GM19328 (cell line): ENCODE measurements around the gene S1PR5.
"Not testable (repeated sequence)": the region's sequence is repeated elsewhere in the genome, so short reads cannot be mapped to it uniquely, and the experiment has no call there.

Experiments used
- ATAC-seq: cut with Tn5 transposase; IDR thresholded peaks from one replicate; pipeline ENCODE4 v1.9.1; 2021; ENCODE audit warnings: mild to moderate bottlenecking, moderate library complexity; ENCODE audit not compliant: unreplicated experiment

S1PR5 gene, protein sequence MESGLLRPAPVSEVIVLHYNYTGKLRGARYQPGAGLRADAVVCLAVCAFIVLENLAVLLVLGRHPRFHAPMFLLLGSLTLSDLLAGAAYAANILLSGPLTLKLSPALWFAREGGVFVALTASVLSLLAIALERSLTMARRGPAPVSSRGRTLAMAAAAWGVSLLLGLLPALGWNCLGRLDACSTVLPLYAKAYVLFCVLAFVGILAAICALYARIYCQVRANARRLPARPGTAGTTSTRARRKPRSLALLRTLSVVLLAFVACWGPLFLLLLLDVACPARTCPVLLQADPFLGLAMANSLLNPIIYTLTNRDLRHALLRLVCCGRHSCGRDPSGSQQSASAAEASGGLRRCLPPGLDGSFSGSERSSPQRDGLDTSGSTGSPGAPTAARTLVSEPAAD

DNA sequence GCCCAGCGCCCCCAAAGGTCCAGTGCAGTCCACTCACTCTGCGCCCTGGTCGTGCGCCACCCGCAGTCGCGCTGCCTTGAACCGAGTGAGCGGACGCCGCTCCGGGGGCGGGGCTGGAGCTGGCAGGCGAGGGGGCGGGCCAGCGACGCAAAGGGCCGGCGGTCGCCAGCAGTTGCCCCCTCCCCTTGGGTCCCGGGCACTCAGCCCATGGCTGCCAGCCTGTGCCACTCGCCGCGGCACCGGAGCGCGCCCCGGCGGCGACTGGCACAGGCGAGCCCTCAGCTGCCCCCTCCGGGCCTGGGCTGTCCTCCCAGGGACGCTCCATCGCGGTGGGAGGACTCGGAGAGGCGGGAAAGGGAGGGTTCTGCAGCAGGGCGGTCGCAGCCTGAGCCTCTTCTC lies at the start of gene S1PR5:
S1PR5 (minus strand) TSS at position 87 of the 399 bp plus-strand sequence. CDS start 2,436 bp downstream, outside the sequence.
- no peak for ATAC-seq

DNA sequence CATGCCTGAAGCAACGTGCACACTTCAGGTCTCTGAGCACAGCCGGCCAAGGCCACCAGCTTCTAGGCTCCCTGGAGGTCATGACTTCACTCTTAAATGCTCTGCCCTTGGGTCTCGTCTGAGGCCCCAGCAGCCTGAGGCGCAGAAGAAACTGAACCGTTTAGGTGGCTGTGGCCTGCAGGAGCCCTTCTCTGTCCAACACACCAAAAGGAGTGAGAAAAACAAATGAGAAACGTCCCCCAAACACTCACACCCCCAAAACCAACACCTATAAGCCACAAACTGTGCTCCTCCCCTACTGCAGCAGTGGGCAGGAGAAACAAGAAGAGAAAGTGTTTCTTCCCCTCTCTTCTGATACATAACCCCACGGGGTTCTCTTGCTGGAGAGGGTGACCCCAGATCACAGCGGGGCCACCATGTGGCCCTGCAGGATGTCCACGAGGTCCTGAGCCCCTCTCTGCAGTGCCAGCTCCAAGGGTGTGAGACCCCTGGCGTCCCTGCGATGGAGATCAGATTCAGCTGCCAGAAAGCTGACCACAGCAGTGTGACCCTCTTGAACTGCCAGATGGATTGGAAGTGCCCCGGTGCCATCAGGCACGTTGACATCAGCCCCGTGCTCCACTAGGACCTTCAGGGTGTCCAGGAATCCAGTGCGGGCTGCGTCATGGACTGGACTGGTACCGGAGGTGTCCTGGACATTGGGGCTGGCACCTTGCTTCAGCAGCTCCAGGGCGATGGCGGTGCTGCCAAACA lies 49.6 kb upstream of the S1PR5 start:
- ATAC-seq, result no peak

DNA sequence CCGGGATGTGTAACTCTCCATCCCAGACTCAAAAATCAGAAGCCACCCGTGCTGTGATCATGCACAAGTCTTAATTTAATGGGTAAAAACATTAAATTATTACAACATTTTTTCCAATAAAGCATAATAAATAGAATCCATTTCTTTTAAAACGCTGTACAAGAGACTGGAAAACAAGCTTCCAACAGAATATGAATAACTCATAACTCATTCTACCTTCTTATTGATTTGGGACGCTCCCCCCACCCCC lies 49.1 kb upstream of the S1PR5 start:
- no peak for ATAC-seq

DNA sequence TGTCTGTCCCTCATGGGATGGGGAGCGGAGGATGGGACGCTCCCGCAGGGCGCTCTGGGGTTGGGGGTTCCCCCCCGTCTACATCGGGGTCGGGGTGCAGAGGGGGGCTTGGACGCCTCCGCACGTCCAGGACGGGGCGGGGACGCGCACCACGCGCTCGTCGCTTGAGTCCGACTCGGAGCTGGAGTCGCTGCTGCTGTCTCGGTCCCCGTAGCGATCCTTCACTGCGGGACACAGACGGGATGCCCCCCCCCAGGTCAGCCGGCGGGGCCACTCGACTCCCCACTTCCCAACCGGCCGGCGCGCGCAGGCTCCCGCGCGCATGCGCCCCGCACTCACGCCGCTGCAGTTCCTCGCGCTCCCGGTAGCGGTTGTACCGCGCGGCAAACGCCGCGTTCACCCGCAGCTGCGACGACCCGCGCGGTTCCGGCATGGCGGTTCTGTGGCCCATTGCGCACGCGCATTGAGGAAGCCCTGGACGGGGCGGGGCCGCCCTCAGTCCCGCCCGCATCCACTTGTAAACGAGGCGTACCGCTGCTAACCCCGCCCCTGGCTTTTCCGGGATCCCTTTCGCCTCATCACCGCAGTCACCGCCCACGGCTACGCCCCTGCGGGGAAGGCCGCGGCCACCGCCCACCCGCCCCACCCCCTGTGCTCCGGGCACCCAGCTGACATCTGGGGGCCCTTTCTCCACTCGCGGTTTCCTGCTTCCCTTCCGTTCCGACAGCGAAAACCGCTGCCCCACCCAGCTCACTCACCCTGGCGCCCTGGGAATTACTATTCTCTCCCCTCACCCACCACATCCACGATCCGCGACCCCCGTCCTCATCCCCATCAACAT lies 48.5 kb upstream of the S1PR5 start, which contains the start of gene KRI1:
KRI1 (minus strand) TSS at position 444 of the 841 bp plus-strand sequence; CDS start at position 433, 11 bp downstream.
- ATAC-seq, result peak; percentile 52

DNA sequence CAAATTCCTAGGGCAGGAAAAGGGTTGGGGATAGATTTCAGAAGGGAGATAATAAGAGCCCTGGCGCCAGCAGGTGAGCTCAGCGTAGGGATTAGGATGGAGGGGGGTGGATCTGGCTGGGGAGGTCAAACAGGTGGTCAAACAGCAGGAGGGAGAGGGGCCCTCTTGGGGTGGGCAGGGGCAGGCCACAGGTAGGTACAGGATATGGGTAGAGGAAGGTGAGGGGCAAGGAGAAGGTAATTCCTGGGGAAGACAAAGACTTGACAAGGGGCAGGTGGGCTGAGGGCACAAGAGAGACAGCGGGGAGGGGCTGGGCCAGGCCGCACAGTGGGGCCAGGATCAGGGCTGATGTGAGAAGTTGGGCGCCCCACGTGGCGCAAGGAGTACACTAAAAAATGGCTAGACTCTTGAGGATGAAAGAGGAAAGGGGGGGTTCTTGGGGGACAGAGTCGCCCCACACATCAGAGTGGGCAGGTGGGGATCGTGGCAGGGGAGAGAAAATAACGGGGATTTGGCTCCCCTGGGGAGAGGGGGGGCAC lies 47.9 kb upstream of the S1PR5 start:
- ATAC-seq, result no peak

GRCh38 chr19:10562609-10563008 lies 45.4 kb upstream of the S1PR5 start:
- no peak for ATAC-seq

DNA sequence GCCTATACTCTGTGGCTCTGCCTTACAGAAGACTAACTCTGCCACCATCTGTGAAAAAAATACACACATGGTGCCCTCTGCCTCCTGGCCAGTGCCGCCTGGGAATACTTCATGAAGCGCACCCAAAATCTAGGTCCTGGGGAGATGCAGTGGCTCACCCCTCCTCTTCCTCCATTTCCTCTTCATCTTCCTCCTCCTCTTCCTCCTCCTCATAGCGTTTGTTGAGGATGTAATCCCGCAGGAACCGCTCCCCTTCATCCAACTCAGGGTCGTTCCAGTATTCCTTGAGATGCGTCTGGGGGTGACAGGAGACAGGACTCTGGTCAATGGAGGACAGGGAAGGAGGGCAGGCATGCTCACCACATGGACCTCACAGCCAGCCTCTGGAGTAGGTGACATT lies 42.9 kb upstream of the S1PR5 start:
- ATAC-seq, result no peak

DNA sequence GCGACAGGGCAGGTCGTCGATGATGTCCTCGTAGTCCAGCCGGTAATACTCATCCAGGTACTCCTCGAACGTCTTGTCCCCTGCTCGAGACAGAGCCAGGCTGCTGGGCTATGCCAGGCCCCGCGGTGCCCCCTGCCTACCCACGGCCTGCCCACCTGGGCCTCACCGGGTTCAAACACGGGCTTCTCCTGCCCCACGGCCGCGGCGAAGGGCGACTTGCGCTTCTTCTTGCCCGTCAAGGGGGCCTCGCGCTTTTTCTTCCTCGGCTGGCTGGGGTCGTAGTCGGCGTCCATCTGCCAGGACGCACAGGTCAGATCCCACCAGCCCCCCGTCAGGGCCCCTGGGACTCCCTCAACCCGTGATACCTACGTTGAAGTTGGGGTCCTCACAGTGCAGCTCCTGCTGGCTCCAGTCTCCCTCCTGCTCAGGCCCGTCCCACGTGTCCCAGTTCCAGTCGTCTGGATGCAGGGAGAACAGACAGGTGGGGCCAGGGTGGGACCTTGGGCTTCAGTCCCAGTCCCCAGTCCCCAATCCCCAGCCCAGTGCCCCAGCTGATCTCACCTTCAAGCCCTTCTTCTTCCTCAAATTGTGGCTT lies 40.5 kb upstream of the S1PR5 start:
- no peak for ATAC-seq

DNA sequence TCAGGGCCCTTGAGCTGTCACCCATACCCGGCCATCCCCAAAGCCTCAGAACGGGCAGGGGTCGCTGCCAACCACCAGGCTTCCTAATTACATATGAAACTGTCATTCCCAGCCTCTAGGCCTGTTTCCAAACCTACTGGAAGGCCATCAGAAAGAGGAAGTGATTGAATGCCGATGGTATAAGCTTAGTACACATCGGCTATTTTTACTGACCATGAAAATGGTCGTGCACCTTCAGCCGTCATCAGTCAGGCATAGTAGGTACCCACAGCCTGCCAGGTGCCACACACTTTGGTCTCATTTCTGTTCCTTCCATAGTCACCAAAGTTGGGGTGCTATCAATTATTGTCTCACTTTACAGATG lies 38.3 kb upstream of the S1PR5 start:
- no peak for ATAC-seq

DNA sequence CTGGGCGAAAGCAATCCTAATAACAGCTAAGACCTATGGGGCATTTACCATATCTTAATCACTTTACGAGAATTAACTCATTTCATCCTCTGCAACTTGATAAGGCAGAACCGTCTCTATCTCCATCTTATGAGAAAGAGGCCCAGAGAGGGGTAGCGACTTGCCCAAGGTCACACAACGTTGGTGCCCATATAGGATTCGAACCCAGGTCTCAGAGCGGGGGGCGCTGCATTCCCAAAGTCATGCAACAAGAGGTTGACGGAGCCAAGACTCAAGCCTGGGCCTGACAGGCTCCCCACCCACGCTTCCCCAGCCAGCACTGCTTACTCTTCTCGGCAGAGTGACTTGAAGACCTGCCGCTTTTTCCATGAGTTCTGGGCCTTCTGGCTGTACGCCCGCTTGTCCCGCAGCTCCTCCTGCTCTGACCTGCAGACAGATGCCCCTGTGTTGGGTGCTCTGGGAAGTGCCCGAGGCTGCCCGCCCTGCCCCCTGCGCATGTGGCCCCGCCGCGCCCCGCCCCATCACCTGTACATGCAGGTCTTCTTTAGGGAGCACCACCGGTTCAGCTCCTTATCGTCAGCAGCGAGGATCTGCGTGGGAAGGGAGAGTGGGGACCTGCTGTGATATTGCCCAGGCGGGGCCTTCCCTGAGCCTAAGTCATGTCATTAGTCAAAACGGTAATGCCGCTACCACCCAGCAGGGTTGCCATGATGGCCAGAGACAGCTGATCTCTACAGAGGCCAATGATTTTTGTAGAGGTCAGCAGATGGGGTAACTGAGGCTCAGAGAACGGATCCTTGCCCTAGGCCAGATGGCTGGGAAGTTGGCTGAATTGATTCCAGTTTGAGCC lies 37.7 kb upstream of the S1PR5 start:
- ATAC-seq, result no peak

GRCh38 chr19:10553943-10554381 lies 36.7 kb upstream of the S1PR5 start:
- ATAC-seq, result peak; percentile 60

DNA sequence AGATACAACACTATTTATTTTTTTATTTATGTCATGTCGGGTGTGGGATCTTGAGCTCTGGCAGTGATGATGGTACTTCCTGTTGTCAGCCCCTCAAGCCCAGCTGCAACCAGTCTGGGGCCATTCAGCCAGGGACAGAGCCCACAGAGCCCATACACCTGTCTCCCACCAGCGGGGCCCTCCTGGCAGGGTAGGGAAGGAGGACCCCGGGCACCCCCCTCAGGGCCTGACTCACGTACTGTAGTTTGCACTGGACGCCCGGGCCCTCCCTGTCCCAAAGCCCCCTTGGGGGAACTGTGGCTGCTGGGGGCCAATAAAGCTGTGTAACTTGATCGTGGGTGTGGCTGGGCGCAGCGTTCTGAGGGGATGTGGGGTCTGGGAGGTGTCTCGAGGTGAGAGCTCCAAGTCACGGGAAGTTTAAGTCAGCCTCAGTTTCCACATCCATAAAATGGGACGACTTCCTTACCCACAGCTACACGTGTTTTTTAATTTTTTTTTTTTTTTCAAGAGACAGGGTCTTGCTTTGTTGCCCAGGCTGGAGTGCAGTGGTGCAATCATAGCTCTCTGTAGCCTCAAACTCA lies 35.9 kb upstream of the S1PR5 start:
- ATAC-seq, result no peak

GRCh38 chr19:10552510-10553053 lies 35.3 kb upstream of the S1PR5 start:
- no peak for ATAC-seq

DNA sequence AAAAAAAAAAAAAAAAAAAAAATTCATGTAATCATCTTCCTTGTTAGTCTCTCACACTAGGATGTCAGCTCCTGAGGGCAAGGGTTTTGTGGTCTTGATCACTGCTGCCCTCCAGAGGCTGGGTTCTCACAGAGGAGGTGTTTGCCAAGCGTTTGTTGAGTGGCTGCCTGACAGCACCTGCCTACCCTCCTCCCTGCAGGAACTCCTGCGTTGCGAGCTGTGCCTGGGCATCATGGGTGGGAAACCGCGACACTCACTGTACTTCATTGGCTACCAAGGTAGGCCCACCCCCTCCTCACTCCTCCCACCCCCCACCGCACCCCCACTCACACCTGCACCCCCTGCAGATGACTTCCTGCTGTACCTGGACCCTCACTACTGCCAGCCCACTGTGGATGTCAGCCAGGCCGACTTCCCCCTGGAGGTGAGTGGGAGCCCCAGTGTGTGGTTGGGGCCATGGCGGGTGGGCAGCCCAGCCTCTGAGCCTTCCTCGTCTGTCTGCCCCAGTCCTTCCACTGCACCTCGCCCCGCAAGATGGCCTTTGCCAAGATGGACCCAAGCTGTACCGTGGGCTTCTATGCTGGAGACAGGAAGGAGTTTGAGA lies 34.6 kb upstream of the S1PR5 start:
- ATAC-seq, result no peak

DNA sequence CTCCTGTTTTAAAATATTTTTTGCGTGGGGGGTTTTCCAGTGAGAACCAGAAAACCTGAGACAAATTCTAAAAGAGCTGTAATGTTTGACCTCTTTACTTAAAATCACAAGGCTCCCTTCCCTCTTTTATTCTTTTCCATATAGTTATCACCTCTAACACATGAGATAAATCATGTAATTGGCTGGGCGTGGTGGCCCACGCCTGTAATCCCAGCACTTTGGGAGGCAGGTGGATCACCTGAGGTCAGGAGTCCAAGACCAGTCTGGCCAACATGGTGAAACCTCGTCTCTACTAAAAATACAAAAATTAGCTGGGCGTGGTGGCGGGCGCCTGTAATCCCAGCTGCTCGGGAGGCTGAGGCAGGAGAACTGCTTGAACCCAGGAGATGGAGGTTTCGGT lies 33.8 kb upstream of the S1PR5 start:
- not testable (repeated sequence) for ATAC-seq

DNA sequence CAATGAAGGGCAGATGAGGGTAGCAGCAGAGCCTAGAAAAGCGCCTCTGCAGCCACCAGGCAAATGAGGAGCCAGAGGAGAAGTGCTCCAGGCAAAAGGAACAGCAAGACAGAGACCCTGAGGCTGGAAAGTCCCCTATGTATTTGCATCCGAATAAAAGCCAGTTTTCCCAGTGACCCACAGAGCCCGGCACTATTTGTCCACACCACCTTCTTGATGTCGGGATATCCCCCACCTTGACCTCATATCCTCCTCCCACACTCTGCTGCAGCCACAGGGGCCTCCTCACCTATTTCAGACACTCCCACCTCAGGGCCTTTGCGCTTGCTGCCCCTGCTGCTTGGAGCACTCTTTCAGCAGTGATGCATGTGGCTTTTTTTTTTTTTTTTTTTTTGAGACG lies 33.1 kb upstream of the S1PR5 start:
- no peak for ATAC-seq

- ATAC-seq, result no peak
Observed at GRCh38 chr19:10549733-10550132, 32.5 kb upstream of the S1PR5 start.

- ATAC-seq, result no peak
Observed at GRCh38 chr19:10548746-10549276, 31.6 kb upstream of the S1PR5 start.

GRCh38 chr19:10546817-10547216 lies 29.6 kb upstream of the S1PR5 start:
- no peak for ATAC-seq
